Prostate gland (tissue), 2 donors: ENCODE results near the gene SRI. TPM values are rescaled to one million over a fixed set of nuclear protein-coding genes. Genes with fewer than 3 reads are reported as not detected.
"Not testable (repeated sequence)": the region's sequence is repeated elsewhere in the genome, so short reads cannot be mapped to it uniquely, and the experiment has no call there.

Experiments
- DNase-seq: peaks from one replicate; pipeline ENCODE4 v3.0.0-alpha.2; 2019; ENCODE audit warnings: low spot score
- H3K27ac ChIP-seq, 2 donors: fragments of 200-600 bp; sonication (generic); 2 replicates each; pipeline ENCODE4 v1.5.1; 2017 to 2019
- H3K27me3 ChIP-seq: fragments of 200-600 bp; sonication (generic); replicated peaks from 2 replicates; pipeline ENCODE4 v1.5.1; 2019; ENCODE audit not compliant: insufficient read depth
- H3K36me3 ChIP-seq, 2 donors: fragments of 200-600 bp; sonication (generic); 1 replicate in 1 of 2; 2 replicates in 1 of 2; pipeline versions ENCODE4 v1.5.1 to v1.8.1; 2017 to 2019
- H3K4me1 ChIP-seq: fragments of 200-600 bp; sonication (generic); replicated peaks from 2 replicates; pipeline ENCODE4 v1.5.1; 2019
- H3K4me3 ChIP-seq, 2 donors: fragments of 200-600 bp; sonication (generic); 2 replicates each; pipeline ENCODE4 v1.5.1; 2017 to 2019
- H3K9me3 ChIP-seq: fragments of 200-600 bp; sonication (generic); 2 replicates; pipeline ENCODE4 v1.5.1; 2017
- POLR2A ChIP-seq: fragments of 450-650 bp; IDR thresholded peaks from one replicate; pipeline ENCODE4 v1.6.1; 2016; ENCODE audit warnings: antibody characterized with exemption, mild to moderate bottlenecking
- POLR2AphosphoS5 ChIP-seq: sonication (generic); formaldehyde crosslinking; IDR thresholded peaks from one replicate; pipeline ENCODE4 v1.6.1; 2017; ENCODE audit warnings: antibody characterized with exemption
- WGBS: methylation state at CpG from one replicate; pipeline ENCODE4 v1.1.5; 2018; 5-methylcytosine and 5-hydroxymethylcytosine counted together
- intact Hi-C: fragments of 100-400 bp; cut with DNase I; formaldehyde crosslinking; loops from one replicate; pipeline ENCODE4 v1.14.2; 2022
- total RNA-seq, 2 donors: library from RNA; depleted of rRNA; stranded (reverse); fragments of >200 nt; gene quantifications; one replicate each; pipeline ENCODE4 v1.1.0, GENCODE V29; 2016
- TF ChIP-seq, protein P1 (sequence below), 4 experiments: fragments of 200-600 bp in 2 of 4; fragments of 450-650 bp in 2 of 4; sonication (generic) in 2 of 4; IDR thresholded peaks; 1 replicate in 3 of 4; 2 replicates in 1 of 4; pipeline ENCODE4 v1.5.1; 2016 to 2019; ENCODE audit warnings: antibody characterized with exemption in 4 of 4, mild to moderate bottlenecking in 2 of 4, moderate library complexity in 2 of 4

The SRI gene
- total RNA-seq, 2 donors from 2014 or later: 61.9 to 78.8 TPM

DNA sequence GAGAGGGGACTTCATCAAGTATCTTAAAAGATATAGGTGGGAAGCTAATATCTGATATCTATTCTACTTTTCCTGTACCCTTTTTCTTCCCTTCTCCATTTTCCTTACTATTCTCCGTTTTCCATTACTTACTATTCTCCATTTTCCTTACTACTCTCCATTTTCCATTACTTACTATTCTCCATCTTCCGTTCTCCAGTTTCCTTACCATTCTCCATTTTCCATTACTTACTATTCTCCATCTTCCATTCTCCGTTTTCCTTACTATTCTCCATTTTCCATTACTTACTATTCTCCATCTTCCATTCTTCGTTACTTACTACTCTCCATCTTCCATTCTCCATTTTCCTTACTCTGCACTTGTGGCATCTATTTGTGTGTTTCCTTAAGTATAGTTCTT lies 47.6 kb upstream of the SRI start:
- H3K4me3 ChIP-seq: no peak overlapping the region
- no peaks in the 10 kb centered on the region for H3K36me3 ChIP-seq
- H3K9me3 ChIP-seq: no peaks in the 10 kb centered on the region
- DNase-seq: no peak
- H3K27ac ChIP-seq: no peak overlapping the region
- TF ChIP-seq POLR2A: no peak
- TF ChIP-seq POLR2AphosphoS5: no peak
- TF ChIP-seq, protein P1, sequence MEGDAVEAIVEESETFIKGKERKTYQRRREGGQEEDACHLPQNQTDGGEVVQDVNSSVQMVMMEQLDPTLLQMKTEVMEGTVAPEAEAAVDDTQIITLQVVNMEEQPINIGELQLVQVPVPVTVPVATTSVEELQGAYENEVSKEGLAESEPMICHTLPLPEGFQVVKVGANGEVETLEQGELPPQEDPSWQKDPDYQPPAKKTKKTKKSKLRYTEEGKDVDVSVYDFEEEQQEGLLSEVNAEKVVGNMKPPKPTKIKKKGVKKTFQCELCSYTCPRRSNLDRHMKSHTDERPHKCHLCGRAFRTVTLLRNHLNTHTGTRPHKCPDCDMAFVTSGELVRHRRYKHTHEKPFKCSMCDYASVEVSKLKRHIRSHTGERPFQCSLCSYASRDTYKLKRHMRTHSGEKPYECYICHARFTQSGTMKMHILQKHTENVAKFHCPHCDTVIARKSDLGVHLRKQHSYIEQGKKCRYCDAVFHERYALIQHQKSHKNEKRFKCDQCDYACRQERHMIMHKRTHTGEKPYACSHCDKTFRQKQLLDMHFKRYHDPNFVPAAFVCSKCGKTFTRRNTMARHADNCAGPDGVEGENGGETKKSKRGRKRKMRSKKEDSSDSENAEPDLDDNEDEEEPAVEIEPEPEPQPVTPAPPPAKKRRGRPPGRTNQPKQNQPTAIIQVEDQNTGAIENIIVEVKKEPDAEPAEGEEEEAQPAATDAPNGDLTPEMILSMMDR (IDR thresholded peaks at IDR 0.05): no peak
- 93% methylated on average over 4 of the region's 4 CpGs for WGBS
- H3K27me3 ChIP-seq: no peaks in the 10 kb centered on the region
- no peaks in the 10 kb centered on the region for H3K4me1 ChIP-seq
- intact Hi-C loops: no loop called here

DNA sequence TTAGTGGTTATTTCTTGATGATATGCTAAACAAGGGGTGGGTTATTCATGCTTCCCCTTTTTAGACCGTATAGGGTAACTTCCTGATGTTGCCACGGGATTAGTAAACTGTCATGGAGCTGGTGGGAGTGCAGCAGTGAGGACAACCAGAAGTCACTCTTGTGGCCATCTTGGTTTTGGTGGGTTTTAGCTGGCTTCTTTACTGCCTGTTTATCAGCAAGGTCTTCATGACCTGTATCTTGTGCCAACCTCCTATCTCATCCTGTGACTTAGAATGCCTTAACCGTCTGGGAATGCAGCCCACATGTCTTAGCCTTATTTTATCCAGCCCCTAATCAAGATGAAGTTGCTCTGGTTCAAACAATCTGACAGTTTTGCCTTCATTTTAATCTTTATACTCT lies 45.1 kb upstream of the SRI start:
- intact Hi-C loops, H3K27ac ChIP-seq, H3K36me3 ChIP-seq, H3K9me3 ChIP-seq, H3K27me3 ChIP-seq, DNase-seq, H3K4me1 ChIP-seq, H3K4me3 ChIP-seq: not testable (repeated sequence)
- 81% methylated on average over 3 of the region's 3 CpGs for WGBS

DNA sequence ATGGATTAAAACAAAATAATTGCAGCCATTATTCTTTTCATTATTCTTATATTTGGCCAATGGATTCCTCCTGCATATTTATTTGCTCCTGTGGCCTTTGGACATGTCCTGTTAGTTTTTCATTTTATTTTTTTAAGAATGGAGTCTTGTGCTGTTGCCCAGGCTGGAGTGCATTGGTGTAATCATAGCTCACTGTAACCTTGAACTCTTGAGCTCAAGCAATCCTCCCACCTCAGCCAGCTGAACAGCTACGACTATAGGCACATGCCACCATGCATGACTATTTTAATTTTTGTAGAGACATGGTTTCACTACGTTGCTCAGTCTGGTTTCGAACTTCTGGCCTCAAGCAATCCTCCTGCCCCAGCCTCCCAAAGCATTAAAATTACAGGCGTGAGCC lies 42.7 kb upstream of the SRI start:
- no peak for DNase-seq
- Histone ChIP-seq H3K27ac (no peak overlapping the region), H3K4me3 (no peak overlapping the region), H3K9me3 (no peaks in the 10 kb centered on the region), H3K27me3 (no peaks in the 10 kb centered on the region), H3K4me1 (no peaks in the 10 kb centered on the region), H3K36me3 (no peaks in the 10 kb centered on the region)
- TF ChIP-seq POLR2A (no peak), POLR2AphosphoS5 (no peak)
- TF ChIP-seq, protein P1 (IDR thresholded peaks at IDR 0.05): no peak
- WGBS: 91% methylated on average over 4 of the region's 4 CpGs
- intact Hi-C loops: no loop called here

DNA sequence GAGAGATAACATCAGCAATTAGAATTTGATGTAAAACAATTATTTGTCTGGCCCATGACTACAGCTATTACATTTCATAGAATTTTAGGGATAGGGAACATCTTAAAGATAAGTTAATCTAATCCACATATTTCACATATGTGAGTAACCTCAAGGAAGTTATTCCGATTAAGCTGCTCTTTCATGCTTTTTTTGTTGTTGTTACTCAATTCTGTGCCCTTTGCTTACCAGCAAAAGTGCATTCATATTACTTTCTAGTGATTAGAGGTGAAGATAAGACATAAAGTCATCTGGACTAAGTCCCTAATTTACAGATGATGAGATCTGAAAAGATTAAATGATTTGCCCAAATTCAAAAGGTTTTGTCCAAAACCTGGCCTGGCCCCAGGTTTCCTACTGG lies 40.9 kb upstream of the SRI start:
- 54% methylated on average over 1 of the region's 1 CpG for WGBS
- Histone ChIP-seq H3K4me1 (no peaks in the 10 kb centered on the region), H3K4me3 (no peak overlapping the region), H3K27me3 (no peaks in the 10 kb centered on the region), H3K27ac (no peak overlapping the region), H3K9me3 (no peaks in the 10 kb centered on the region), H3K36me3 (no peaks in the 10 kb centered on the region)
- no peak for DNase-seq
- intact Hi-C loops: no loop called here
- TF ChIP-seq, protein P1 (IDR thresholded peaks at IDR 0.05): no peak
- TF ChIP-seq POLR2A: no peak
- TF ChIP-seq POLR2AphosphoS5: no peak

DNA sequence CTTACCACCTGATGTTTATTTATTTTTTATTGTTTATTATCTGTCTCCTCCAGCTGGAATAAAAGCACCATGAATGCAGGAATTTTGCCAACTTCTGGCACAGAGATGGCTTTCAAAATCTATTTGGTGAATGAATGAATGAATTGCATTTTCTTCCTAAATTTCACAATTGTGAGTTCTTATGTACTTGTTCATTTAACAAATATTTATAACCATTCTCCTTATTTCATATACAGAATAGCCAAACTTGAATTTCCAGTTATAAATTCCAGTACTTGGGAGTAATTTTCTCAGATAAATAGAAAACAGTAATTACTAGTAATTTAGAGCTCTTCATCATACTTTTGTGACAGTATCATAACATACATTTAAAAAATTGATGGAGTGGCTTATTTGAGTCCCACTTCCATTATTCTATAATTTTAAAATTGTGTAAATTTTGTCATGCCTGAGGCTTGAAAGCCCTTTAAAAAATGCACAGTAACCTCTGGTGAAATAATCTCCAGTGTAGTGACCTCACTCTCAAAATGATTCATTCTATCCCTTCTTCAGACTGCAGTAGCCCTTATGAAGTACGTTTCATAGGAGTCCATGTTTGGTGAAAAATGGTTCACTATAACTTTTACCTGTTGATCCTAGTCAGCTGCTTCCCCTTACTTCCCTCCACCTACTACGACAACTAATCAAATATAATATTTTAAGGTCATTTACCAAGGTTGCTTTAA lies 40.0 kb upstream of the SRI start:
- Histone ChIP-seq H3K36me3 (no peaks in the 10 kb centered on the region), H3K27me3 (no peaks in the 10 kb centered on the region), H3K27ac (no peak overlapping the region), H3K4me1 (no peaks in the 10 kb centered on the region), H3K4me3 (no peak overlapping the region), H3K9me3 (no peaks in the 10 kb centered on the region)
- TF ChIP-seq POLR2A (no peak), POLR2AphosphoS5 (no peak)
- TF ChIP-seq, protein P1 (IDR thresholded peaks at IDR 0.05): no peak
- WGBS: 74% methylated on average over 2 of the region's 2 CpGs
- intact Hi-C loops: no loop called here
- DNase-seq: no peak

DNA sequence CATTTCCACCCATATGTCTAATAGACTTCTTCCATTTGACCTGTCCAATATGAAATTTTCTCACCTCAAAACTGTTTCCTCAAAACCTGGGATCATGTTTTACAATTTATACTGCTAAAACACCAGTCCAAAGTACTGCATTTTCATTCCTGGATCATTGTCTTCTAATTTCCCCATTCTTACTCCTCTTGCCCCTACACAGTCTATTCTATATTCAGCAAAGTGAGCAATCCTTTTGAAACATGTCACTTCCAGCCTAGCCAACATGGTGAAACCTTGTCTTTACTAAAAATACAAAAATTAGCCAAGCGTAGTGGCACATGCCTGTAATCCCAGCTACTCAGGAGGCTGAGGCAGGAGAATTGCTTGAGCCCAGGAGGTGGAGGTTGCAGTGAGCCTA lies 38.5 kb upstream of the SRI start:
- DNase-seq, H3K4me1 ChIP-seq, H3K27ac ChIP-seq, H3K4me3 ChIP-seq, intact Hi-C loops, H3K9me3 ChIP-seq, H3K36me3 ChIP-seq, H3K27me3 ChIP-seq: not testable (repeated sequence)
- 95% methylated on average over 1 of the region's 1 CpG for WGBS
